Activated naive CD8-positive, alpha-beta T cell treated with anti-CD3 and anti-CD28 coated beads, Interleukin-2, amount 10 ng/mL, durations not matched to agents 7 days and 5 days (primary cell): ENCODE results near the gene TPMT. TPM values are rescaled to one million over a fixed set of nuclear protein-coding genes. Genes with fewer than 3 reads are reported as not detected.
A peak's percentile ranks its signal among the peaks of the same experiment; 100 is the strongest.

Experiments used
- ATAC-seq: fragments of 150-1000 bp; cut with Tn5 transposase; one replicate; pipeline ENCODE4 v1.10.0; 2021; ENCODE audit warnings: low read depth, moderate library complexity
- POLR2A ChIA-PET: fragments of 350-600 bp; sonication (Branson Sonifier 250); formaldehyde crosslinking; loops from one replicate; lab custom pipeline; 2021; ENCODE audit warnings: antibody characterized with exemption; lab: Charles Lee
- DNase-seq: peaks from one replicate; pipeline ENCODE4 v3.0.0; 2021
- H3K27ac Mint-ChIP-seq: one replicate; pipeline ENCODE4 v1.8.0; 2022; ENCODE audit warnings: mild to moderate bottlenecking, mixed read lengths
- H3K27me3 Mint-ChIP-seq: one replicate; pipeline ENCODE4 v1.8.0; 2022; ENCODE audit warnings: mild to moderate bottlenecking, moderate library complexity, mixed read lengths
- H3K36me3 Mint-ChIP-seq: one replicate; pipeline ENCODE4 v1.8.0; 2021; ENCODE audit warnings: mild to moderate bottlenecking, mixed read lengths
- H3K4me1 Mint-ChIP-seq: one replicate; pipeline ENCODE4 v1.8.0; 2021; ENCODE audit warnings: mixed read lengths
- H3K4me3 Mint-ChIP-seq: one replicate; pipeline ENCODE4 v1.8.0; 2022; ENCODE audit warnings: mild to moderate bottlenecking, moderate library complexity, mixed read lengths
- H3K9me3 Mint-ChIP-seq: one replicate; pipeline ENCODE4 v1.8.0; 2021; ENCODE audit warnings: mixed read lengths
- total RNA-seq, 2 experiments: library from RNA; stranded (reverse); gene quantifications; one replicate each; pipeline ENCODE4 v1.2.3, GENCODE V29; 2021

The TPMT gene
- total RNA-seq = 1 to 10 TPM; 5.3 to 6.9 TPM

- ATAC-seq (peak; percentile 69), DNase-seq (peak; percentile 29)
- H3K27me3 Mint-ChIP-seq = no peaks in the 10 kb centered on the region
These were observed at the start of gene TPMT for GRCh38 chr6:18154507-18155149. Gene TPMT, minus strand, starts transcription at chr6:18155077. Its CDS starts 5,950 bp downstream, at chr6:18149127.

DNA sequence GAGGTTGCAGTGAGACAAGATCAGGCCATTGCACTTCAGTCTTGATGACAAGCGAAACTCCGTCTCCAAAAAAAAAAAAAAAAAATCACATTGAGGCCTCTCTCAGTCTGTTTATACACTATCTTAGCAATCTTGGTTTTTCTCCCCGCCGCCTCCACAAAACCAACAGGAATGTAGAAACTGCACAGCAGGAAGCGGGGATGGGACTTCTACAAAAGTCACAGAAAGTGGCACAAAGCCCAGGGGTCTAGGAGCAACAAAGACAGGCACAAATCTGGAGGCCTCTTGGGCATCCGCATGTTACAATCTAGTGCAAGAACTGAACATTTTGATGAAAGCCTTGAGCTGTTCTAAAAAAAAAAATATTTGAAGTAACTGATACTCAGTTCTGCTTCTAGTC is 48.9 kb upstream of the TPMT start:
- DNase-seq (no peak), ATAC-seq (no peak)
- H3K36me3 Mint-ChIP-seq = peaks cover 5% of the 10 kb centered on the region
- POLR2A ChIA-PET = no interaction called here
- H3K27ac Mint-ChIP-seq = no peak overlapping the region
- no peak overlapping the region for H3K4me3 Mint-ChIP-seq
- no peaks in the 10 kb centered on the region for H3K9me3 Mint-ChIP-seq
- no peaks in the 10 kb centered on the region for H3K4me1 Mint-ChIP-seq
- H3K27me3 Mint-ChIP-seq = no peaks in the 10 kb centered on the region

More at GRCh38 chr6:18154507-18155149, at the start of gene TPMT:
- POLR2A ChIA-PET = interaction anchor here (0.5 to 1.9 kb wide), 4 partner anchors 30 to 554 kb away, joined by 3 to 6 read pairs (median 4); partner anchors contain the start of gene NUP153
- Mint-ChIP-seq H3K27ac (peak within 1 kb of the TSS; percentile 96), H3K36me3 (peaks cover 6% of the 10 kb centered on the region), H3K9me3 (no peaks in the 10 kb centered on the region), H3K4me3 (peak within 1 kb of the TSS; percentile 98), H3K4me1 (peaks cover 16% of the 10 kb centered on the region)

DNA sequence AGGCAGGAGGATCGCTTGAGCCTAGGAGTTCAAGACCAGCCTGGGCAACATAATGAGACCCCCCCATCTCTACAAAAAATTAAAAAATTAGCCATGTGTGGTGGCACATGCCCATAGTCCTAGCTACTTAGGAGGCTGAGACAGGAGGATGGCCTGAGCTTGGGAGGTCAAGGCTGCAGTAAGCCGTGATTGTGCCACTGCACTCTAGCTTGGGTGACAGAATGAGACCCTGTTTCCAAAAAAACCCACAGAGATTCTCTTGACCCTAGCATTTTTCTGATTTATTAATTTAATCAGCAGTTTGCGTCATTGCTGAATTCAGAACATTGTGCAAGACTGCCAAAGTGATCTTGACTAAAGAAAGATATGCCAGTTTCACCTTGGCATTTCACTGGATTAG is 37.1 kb upstream of the TPMT start:
- DNase-seq (no peak), ATAC-seq (no peak)
- Mint-ChIP-seq H3K27me3 (no peaks in the 10 kb centered on the region), H3K36me3 (peaks cover 3% of the 10 kb centered on the region), H3K4me3 (no peak overlapping the region), H3K4me1 (no peaks in the 10 kb centered on the region), H3K9me3 (no peaks in the 10 kb centered on the region), H3K27ac (no peak overlapping the region)
- POLR2A ChIA-PET = no interaction called here

DNA sequence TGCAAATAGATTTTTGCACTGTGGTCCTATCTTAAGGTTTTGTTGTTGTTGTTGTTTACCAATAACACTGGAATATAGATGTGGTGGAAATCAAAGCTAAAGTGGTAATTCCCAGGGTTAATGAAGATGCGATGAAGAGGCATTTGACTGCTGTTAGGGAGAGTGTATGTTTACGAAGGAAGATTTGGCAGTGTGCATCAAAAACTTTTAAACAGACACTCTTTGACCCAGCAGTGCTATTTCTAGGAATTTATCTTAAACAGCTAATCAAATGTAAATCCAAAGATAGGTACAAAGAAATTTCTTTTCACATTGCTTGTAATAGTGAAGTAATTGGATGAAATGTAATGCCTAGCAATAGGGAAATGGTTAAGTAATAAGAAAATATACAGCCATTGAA is 34.3 kb upstream of the TPMT start:
- H3K9me3 Mint-ChIP-seq = no peaks in the 10 kb centered on the region
- H3K27ac Mint-ChIP-seq = no peak overlapping the region
- ATAC-seq (no peak), DNase-seq (no peak)
- no peak overlapping the region for H3K4me3 Mint-ChIP-seq
- no peaks in the 10 kb centered on the region for H3K27me3 Mint-ChIP-seq
- POLR2A ChIA-PET = no interaction called here
- H3K36me3 Mint-ChIP-seq = peaks cover 4% of the 10 kb centered on the region
- H3K4me1 Mint-ChIP-seq = no peaks in the 10 kb centered on the region

DNA sequence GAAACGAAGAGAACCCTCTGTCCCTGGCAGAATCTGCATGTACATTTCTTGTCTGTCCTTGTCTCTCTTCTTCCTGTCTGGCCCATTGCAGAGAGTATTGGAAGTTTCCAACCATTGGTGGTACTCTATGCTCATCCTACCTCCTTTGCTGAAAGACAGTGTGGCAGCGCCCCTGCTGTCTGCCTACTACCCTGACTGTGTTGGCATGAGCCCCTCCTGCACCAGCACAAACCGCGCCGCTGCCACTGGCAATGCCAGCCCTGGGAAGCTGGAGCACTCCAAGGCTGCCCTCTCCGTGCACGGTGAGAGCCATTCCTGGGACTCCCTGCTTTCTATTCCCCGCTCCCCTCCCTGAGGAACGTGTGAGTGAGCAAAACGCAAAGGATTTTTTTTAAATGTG is 32.8 kb upstream of the TPMT start:
- H3K27ac Mint-ChIP-seq = no peak overlapping the region
- peaks cover 4% of the 10 kb centered on the region for H3K36me3 Mint-ChIP-seq
- no peak for DNase-seq
- no peaks in the 10 kb centered on the region for H3K4me1 Mint-ChIP-seq
- POLR2A ChIA-PET = no interaction called here
- H3K4me3 Mint-ChIP-seq = no peak overlapping the region
- no peaks in the 10 kb centered on the region for H3K27me3 Mint-ChIP-seq
- no peaks in the 10 kb centered on the region for H3K9me3 Mint-ChIP-seq
- no peak for ATAC-seq

DNA sequence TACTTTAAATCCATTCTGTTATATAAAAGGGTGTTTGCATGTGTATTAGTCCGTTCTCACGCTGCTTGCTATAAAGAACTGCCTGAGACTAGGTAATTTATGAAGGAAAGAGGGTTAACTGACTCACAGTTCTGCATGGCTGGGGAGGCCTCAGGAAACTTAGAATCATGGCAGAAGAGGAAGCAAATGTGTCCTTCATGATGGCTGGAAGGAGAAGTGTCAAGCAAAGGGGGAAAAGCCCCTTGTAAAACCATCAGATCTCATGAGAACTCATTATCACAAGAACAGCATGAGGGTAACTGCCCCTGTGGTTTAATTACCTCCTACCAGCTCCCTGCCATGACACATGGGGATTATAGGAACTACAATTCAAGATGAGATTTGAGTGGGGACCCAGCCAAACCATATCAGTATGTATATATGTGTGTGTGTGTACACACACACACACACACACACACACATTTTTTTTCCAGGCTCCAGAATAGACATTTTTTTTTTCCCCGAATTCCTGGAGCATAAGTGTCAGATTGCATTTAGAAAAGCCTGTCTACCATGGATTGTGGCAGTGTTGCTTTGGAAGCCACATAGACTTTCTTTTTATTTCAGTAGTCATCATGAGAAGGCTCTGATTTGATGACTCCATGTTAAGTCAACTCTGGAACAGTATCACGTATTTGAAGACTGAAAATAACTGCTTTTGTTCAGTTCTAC is 31.8 kb upstream of the TPMT start:
- Mint-ChIP-seq H3K36me3 (peaks cover 5% of the 10 kb centered on the region), H3K9me3 (no peaks in the 10 kb centered on the region)

GRCh38 chr6:18186033-18186432 is 31.2 kb upstream of the TPMT start:
- DNase-seq (no peak), ATAC-seq (no peak)
- Mint-ChIP-seq H3K4me3 (no peak overlapping the region), H3K36me3 (peaks cover 5% of the 10 kb centered on the region), H3K27me3 (no peaks in the 10 kb centered on the region), H3K4me1 (no peaks in the 10 kb centered on the region), H3K27ac (no peak overlapping the region), H3K9me3 (no peaks in the 10 kb centered on the region)
- POLR2A ChIA-PET = no interaction called here

More for the DNA sequence above, 31.8 kb upstream of the TPMT start:
- Mint-ChIP-seq H3K27me3 (no peaks in the 10 kb centered on the region), H3K4me3 (no peak overlapping the region), H3K4me1 (no peaks in the 10 kb centered on the region), H3K27ac (no peak overlapping the region)
- DNase-seq = no peak
- ATAC-seq = no peak
- POLR2A ChIA-PET = no interaction called here

GRCh38 chr6:18185624-18186023 is 30.7 kb upstream of the TPMT start:
- POLR2A ChIA-PET = no interaction called here
- Mint-ChIP-seq H3K27ac (no peak overlapping the region), H3K9me3 (no peaks in the 10 kb centered on the region)

DNA sequence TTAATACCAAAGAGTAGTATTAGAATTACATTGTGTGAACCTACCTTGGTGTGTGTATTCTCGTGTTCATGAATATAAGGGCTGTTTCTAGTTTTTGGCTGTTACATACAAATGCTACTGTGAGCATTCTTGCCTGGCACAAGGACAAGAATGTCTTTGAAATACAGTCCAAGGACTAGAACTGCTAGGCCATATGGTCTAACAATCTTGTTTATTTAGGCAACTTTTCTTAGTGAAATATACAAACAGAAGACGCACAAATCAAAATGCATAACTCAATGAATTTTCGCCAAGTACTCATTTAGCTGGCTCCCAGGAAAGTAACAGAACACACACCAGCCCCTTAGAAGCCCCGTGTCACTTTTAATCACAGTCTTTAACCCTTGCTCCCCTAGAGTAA is 28.9 kb upstream of the TPMT start:
- peaks cover 15% of the 10 kb centered on the region for H3K36me3 Mint-ChIP-seq

More at GRCh38 chr6:18185624-18186023, 30.7 kb upstream of the TPMT start:
- Mint-ChIP-seq H3K4me3 (no peak overlapping the region), H3K4me1 (no peaks in the 10 kb centered on the region), H3K36me3 (peaks cover 9% of the 10 kb centered on the region), H3K27me3 (no peaks in the 10 kb centered on the region)
- ATAC-seq = no peak
- DNase-seq = no peak

GRCh38 chr6:18182568-18182967 is 27.7 kb upstream of the TPMT start:
- Mint-ChIP-seq H3K27ac (no peak overlapping the region), H3K4me1 (no peaks in the 10 kb centered on the region), H3K36me3 (peaks cover 19% of the 10 kb centered on the region), H3K27me3 (no peaks in the 10 kb centered on the region), H3K4me3 (no peak overlapping the region), H3K9me3 (no peaks in the 10 kb centered on the region)
- DNase-seq = no peak
- ATAC-seq = no peak
- POLR2A ChIA-PET = no interaction called here

More for the DNA sequence above, 28.9 kb upstream of the TPMT start:
- Mint-ChIP-seq H3K27me3 (no peaks in the 10 kb centered on the region), H3K27ac (no peak overlapping the region), H3K4me1 (no peaks in the 10 kb centered on the region), H3K4me3 (no peak overlapping the region), H3K9me3 (no peaks in the 10 kb centered on the region)
- POLR2A ChIA-PET = interaction anchor here (0.6 kb wide), 1 partner anchor 32 kb away, joined by 3 read pairs; no protein-coding TSS in a partner anchor
- ATAC-seq (no peak), DNase-seq (no peak)

- Mint-ChIP-seq H3K9me3 (peaks cover 2% of the 10 kb centered on the region), H3K27ac (no peak overlapping the region), H3K4me1 (no peaks in the 10 kb centered on the region), H3K4me3 (no peak overlapping the region), H3K36me3 (peaks cover 39% of the 10 kb centered on the region), H3K27me3 (no peaks in the 10 kb centered on the region)
- POLR2A ChIA-PET = interaction anchor here (0.7 kb wide), 1 partner anchor 579 kb away, joined by 4 read pairs; no protein-coding TSS in a partner anchor
- DNase-seq (no peak), ATAC-seq (no peak)
These were observed 25.0 kb upstream of the TPMT start for GRCh38 chr6:18179770-18180356.

GRCh38 chr6:18178960-18179615 is 24.2 kb upstream of the TPMT start:
- POLR2A ChIA-PET = no interaction called here
- H3K4me3 Mint-ChIP-seq = no peak overlapping the region
- ATAC-seq = no peak
- H3K27me3 Mint-ChIP-seq = no peaks in the 10 kb centered on the region
- peaks cover 2% of the 10 kb centered on the region for H3K9me3 Mint-ChIP-seq
- no peak for DNase-seq
- peaks cover 43% of the 10 kb centered on the region for H3K36me3 Mint-ChIP-seq
- H3K4me1 Mint-ChIP-seq = no peaks in the 10 kb centered on the region
- H3K27ac Mint-ChIP-seq = no peak overlapping the region

DNA sequence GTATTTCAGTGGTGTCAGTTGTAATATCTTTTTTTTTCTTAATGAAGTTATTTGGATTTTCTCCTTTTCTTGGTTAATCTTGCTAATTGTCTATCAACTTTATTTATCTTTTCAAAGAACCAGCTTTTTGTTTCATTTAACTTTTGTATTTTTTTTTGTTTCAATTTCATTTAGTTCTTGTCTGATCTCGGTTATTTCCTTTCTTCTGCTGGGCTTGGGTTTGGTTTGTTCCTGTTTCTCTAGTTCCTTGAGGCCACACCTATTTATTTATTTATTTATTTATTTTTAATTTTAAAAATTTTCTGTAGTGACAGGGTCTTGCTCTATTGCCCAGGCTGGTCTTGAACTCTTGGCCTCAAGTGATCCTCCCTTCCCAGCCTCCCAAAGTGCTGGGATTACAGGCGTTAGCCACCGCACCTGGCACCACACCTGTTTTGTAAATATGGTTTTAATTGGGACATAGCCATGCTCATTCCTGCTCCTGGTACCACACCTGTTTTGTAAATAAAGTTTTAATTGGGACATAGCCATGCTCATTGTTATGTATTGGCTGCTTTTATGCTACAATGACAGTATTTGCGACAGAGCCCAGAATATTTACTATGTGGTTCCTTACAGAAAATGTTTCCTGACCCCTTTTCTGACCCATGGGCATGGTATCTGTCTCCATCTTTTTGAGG is 22.5 kb upstream of the TPMT start:
- H3K9me3 Mint-ChIP-seq = peaks cover 2% of the 10 kb centered on the region
- H3K27me3 Mint-ChIP-seq = no peaks in the 10 kb centered on the region
- no peak overlapping the region for H3K4me3 Mint-ChIP-seq
- DNase-seq = no peak
- POLR2A ChIA-PET = no interaction called here
- peaks cover 47% of the 10 kb centered on the region for H3K36me3 Mint-ChIP-seq
- ATAC-seq = no peak
- H3K27ac Mint-ChIP-seq = no peak overlapping the region
- H3K4me1 Mint-ChIP-seq = no peaks in the 10 kb centered on the region
